HCT116 (cell line): Measurements from ENCODE around the gene MCM8. TPM values are rescaled to one million over a fixed set of nuclear protein-coding genes. Genes with fewer than 3 reads are reported as not detected.

Experiments
- ATAC-seq: fragments of 200-7000 bp; cut with Tn5 transposase; 2 replicates; pipeline ENCODE4 v1.9.1; 2020; ENCODE audit warnings: mild to moderate bottlenecking, moderate library complexity
- BruUV-seq: library from RNA; stranded (reverse); fragments of 400-500 nt; replicated peaks from 2 replicates; lab custom pipeline; 2021; lab: Mats Ljungman, UMichigan
- CTCF ChIA-PET: fragments of 300-600 bp; sonication (Branson Sonifier 250); formaldehyde crosslinking; loops from one replicate; lab custom pipeline; 2021; ENCODE audit warnings: antibody characterized with exemption; lab: Charles Lee
- POLR2A ChIA-PET: fragments of 300-600, 350-600 bp; sonication (Branson Sonifier 250); formaldehyde crosslinking; loops from one replicate; lab custom pipeline; 2021; ENCODE audit warnings: antibody characterized with exemption; lab: Charles Lee
- RAD21 ChIA-PET, 2 experiments: fragments of 300-600 bp; sonication (Branson Sonifier 250); formaldehyde crosslinking; loops; one replicate each; lab custom pipeline; 2023; ENCODE audit warnings: low total read pairs in 2 of 2; ENCODE audit not compliant: uncharacterized antibody in 2 of 2, unreplicated experiment in 2 of 2, low non-redundant PET in 1 of 2; lab: Charles Lee
- DNase-seq: peaks from one replicate; pipeline ENCODE4 v3.0.0-alpha.2; 2010; ENCODE audit warnings: low read depth, low spot score
- H2AFZ ChIP-seq: fragments of 200-600 bp; shearing (Covaris generic), sonication (generic); 2 replicates; pipeline ENCODE4 v1.6.1; 2017; ENCODE audit warnings: low read depth, mixed run types, mixed read lengths, antibody characterized with exemption, low read length; ENCODE audit not compliant: poor library complexity, severe bottlenecking
- H3K27ac ChIP-seq: 2 replicates; pipeline ENCODE4 v1.5.1; 2012; ENCODE audit warnings: low read depth, low read length
- H3K27me3 ChIP-seq: fragments of 200-600 bp; sonication (generic); 2 replicates; pipeline ENCODE4 v1.6.1; 2016; ENCODE audit warnings: mixed run types, low read length, mixed read lengths; ENCODE audit not compliant: insufficient read depth
- H3K36me3 ChIP-seq, 2 experiments: fragments of 200-500 bp in 1 of 2; fragments of 200-600 bp in 1 of 2; sonication (Bioruptor generic) in 1 of 2; sonication (generic) in 1 of 2; 2 replicates each; pipeline versions ENCODE4 v1.5.1 to v1.6.1; 2014 to 2016; ENCODE audit warnings: low read length in 2 of 2, inconsistent platforms in 1 of 2, mixed read lengths in 1 of 2, mixed run types in 1 of 2; ENCODE audit not compliant: insufficient read depth in 2 of 2, control insufficient read depth in 1 of 2
- H3K4me1 ChIP-seq, 2 experiments: fragments of 200-600 bp in 1 of 2; sonication (generic) in 1 of 2; 2 replicates each; pipeline versions ENCODE4 v1.5.1 to v1.6.1; 2012 to 2017; ENCODE audit warnings: low read length in 2 of 2, inconsistent platforms in 1 of 2, mild to moderate bottlenecking in 1 of 2, mixed read lengths in 1 of 2, mixed run types in 1 of 2, moderate library complexity in 1 of 2; ENCODE audit not compliant: insufficient read depth in 2 of 2, control insufficient read depth in 1 of 2
- H3K4me2 ChIP-seq: fragments of 200-600 bp; sonication (generic); 2 replicates; pipeline ENCODE4 v1.6.1; 2017; ENCODE audit warnings: mixed run types, low read length, mixed read lengths
- H3K4me3 ChIP-seq, 2 experiments: fragments of 200-600 bp in 1 of 2; sonication (generic) in 1 of 2; replicated peaks in 1 of 2; 2 replicates each; pipeline ENCODE4 v1.5.1; 2011 to 2016; ENCODE audit warnings: low read length in 2 of 2, control low read depth in 1 of 2, low read depth in 1 of 2, mild to moderate bottlenecking in 1 of 2, mixed read lengths in 1 of 2, mixed run types in 1 of 2
- H3K79me2 ChIP-seq: fragments of 200-600 bp; sonication (generic); 2 replicates; pipeline ENCODE4 v1.6.1; 2017; ENCODE audit warnings: mild to moderate bottlenecking, mixed run types, low read length, moderate library complexity, mixed read lengths; ENCODE audit not compliant: insufficient read depth
- H3K9ac ChIP-seq: fragments of 200-600 bp; sonication (generic); 2 replicates; pipeline ENCODE4 v1.6.1; 2016; ENCODE audit warnings: low read length, mixed read lengths
- H3K9me2 ChIP-seq: fragments of 200-600 bp; sonication (generic), shearing (Covaris generic); 2 replicates; pipeline ENCODE4 v1.6.1; 2017; ENCODE audit warnings: mixed run types, mild to moderate bottlenecking, moderate library complexity; ENCODE audit not compliant: insufficient read depth
- H3K9me3 ChIP-seq, 2 experiments: fragments of 200-500 bp in 1 of 2; fragments of 200-600 bp in 1 of 2; sonication (Bioruptor generic) in 1 of 2; sonication (generic) in 1 of 2; 2 replicates each; pipeline ENCODE4 v1.6.1; 2014 to 2017; ENCODE audit warnings: low read length in 2 of 2, mixed read lengths in 2 of 2, inconsistent platforms in 1 of 2, low read depth in 1 of 2, mild to moderate bottlenecking in 1 of 2, mixed run types in 1 of 2, moderate library complexity in 1 of 2; ENCODE audit not compliant: control insufficient read depth in 1 of 2, insufficient read depth in 1 of 2
- H4K20me1 ChIP-seq: fragments of 200-600 bp; sonication (generic), shearing (Covaris generic); 2 replicates; pipeline ENCODE4 v1.6.1; 2017; ENCODE audit warnings: mixed run types, mild to moderate bottlenecking, moderate library complexity; ENCODE audit not compliant: insufficient read depth
- ATF3 ChIP-seq: IDR thresholded peaks from 2 replicates; pipeline ENCODE4 v1.6.1; 2012
- EGR1 ChIP-seq: IDR thresholded peaks from 2 replicates; pipeline ENCODE4 v1.6.1; 2012; ENCODE audit warnings: low read depth
- ELF1 ChIP-seq: IDR thresholded peaks from 2 replicates; pipeline ENCODE4 v1.6.1; 2012; ENCODE audit warnings: low read depth, borderline replicate concordance
- FOSL1 ChIP-seq: IDR thresholded peaks from 2 replicates; pipeline ENCODE4 v1.6.1; 2012; ENCODE audit warnings: low read depth
- JUND ChIP-seq: IDR thresholded peaks from 2 replicates; pipeline ENCODE4 v1.6.1; 2012
- SIN3A ChIP-seq: IDR thresholded peaks from 2 replicates; pipeline ENCODE4 v1.6.1; 2012; ENCODE audit warnings: low read depth
- SRF ChIP-seq: IDR thresholded peaks from 2 replicates; pipeline ENCODE4 v1.6.1; 2012; ENCODE audit warnings: low read depth
- TCF7L2 ChIP-seq: IDR thresholded peaks from 2 replicates; pipeline ENCODE4 v1.7.0; 2011; ENCODE audit warnings: borderline replicate concordance, inconsistent platforms; ENCODE audit not compliant: insufficient read depth, insufficient read length; ENCODE audit errors: extremely low read depth
- YY1 ChIP-seq: IDR thresholded peaks from 2 replicates; pipeline ENCODE4 v1.6.1; 2011; ENCODE audit warnings: low read length, low read depth, moderate library complexity, mild to moderate bottlenecking; ENCODE audit not compliant: insufficient replicate concordance; ENCODE audit errors: extremely low read depth
- ZNF274 ChIP-seq: fragments of 200-500 bp; sonication (Bioruptor generic); IDR thresholded peaks from 2 replicates; pipeline ENCODE4 v1.6.1; 2014; ENCODE audit warnings: mild to moderate bottlenecking, low read depth, low read length, inconsistent platforms
- intact Hi-C: fragments of 100-400 bp; cut with micrococcal nuclease; formaldehyde crosslinking; loops from 2 replicates; pipeline ENCODE4 v1.10.0; 2022
- total RNA-seq: library from RNA; stranded (reverse); gene quantifications from one replicate; pipeline ENCODE4 v1.2.1, GENCODE V29; 2021; ENCODE audit not compliant: unreplicated experiment

MCM8 gene
- total RNA-seq, 1 experiment from 2014 or later: 21.9 TPM

- H3K79me2 ChIP-seq: no peaks in the 10 kb centered on the region
- no peak overlapping the region for H2AFZ ChIP-seq
- intact Hi-C loops: loop anchor here (10.0 kb wide), 2 partner anchors 134 to 384 kb away; no protein-coding TSS in a partner anchor
- DNase-seq (no peak), ATAC-seq (no peak)
- no peak overlapping the region for H3K9ac ChIP-seq
- CTCF ChIA-PET: no interaction called here
- TF ChIP-seq JUND (no peak), YY1 (no peak), ATF3 (no peak)
- TF ChIP-seq, all 23 proteins: peak for 0
- no peaks in the 10 kb centered on the region for H3K27me3 ChIP-seq
- BruUV-seq: no TSS peak
- no peaks in the 10 kb centered on the region for H3K9me3 ChIP-seq
- H3K27ac ChIP-seq: no peak overlapping the region
- no peaks in the 10 kb centered on the region for H4K20me1 ChIP-seq
- no peaks in the 10 kb centered on the region for H3K9me2 ChIP-seq
- H3K36me3 ChIP-seq: peaks cover 34 to 44% of the 10 kb centered on the region in 2 experiments
- ChIA-PET POLR2A (no interaction called here), RAD21 (no interaction called here)
- H3K4me1 ChIP-seq: no peaks in the 10 kb centered on the region
- H3K4me3 ChIP-seq: no peak overlapping the region
- H3K4me2 ChIP-seq: no peak overlapping the region
Observed at GRCh38 chr20:5938456-5939029, 11.9 kb upstream of the MCM8 start.

GRCh38 chr20:5945963-5946362 is 4.5 kb upstream of the MCM8 start:
- no peaks in the 10 kb centered on the region for H3K9me2 ChIP-seq
- ATAC-seq: no peak
- H3K27ac ChIP-seq: no peak overlapping the region
- POLR2A ChIA-PET: no interaction called here
- no peak overlapping the region for H3K9ac ChIP-seq
- H3K9me3 ChIP-seq: no peaks in the 10 kb centered on the region
- H3K79me2 ChIP-seq: peaks cover 46% of the 10 kb centered on the region
- CTCF ChIA-PET: no interaction called here
- H3K4me2 ChIP-seq: no peak overlapping the region
- no peak for TF ChIP-seq SRF
- TF ChIP-seq SIN3A: no peak
- no peak for TF ChIP-seq ELF1
- no peak for TF ChIP-seq EGR1
- no peak for TF ChIP-seq ZNF274
- TF ChIP-seq FOSL1: 0 out of 2 replicates have a peak, but pooled peaks have one; percentile 9
- TF ChIP-seq TCF7L2: no peak
- H3K36me3 ChIP-seq: peaks cover 40 to 58% of the 10 kb centered on the region in 2 experiments
- no peak overlapping the region for H2AFZ ChIP-seq
- no peaks in the 10 kb centered on the region for H3K27me3 ChIP-seq
- no peaks in the 10 kb centered on the region for H4K20me1 ChIP-seq
- no peak for DNase-seq
- H3K4me1 ChIP-seq: peaks cover 5 to 15% of the 10 kb centered on the region in 2 experiments
- no peak overlapping the region for H3K4me3 ChIP-seq
- RAD21 ChIA-PET: no interaction called here
- BruUV-seq: no TSS peak
- intact Hi-C loops: no loop called here
